Melanocyte of skin (primary cell): Measurements from ENCODE around the gene HGD. TPM values are rescaled to one million over a fixed set of nuclear protein-coding genes. Genes with fewer than 3 reads are reported as not detected.

Source experiments
- small RNA-seq, 2 donors: library from RNA; depleted of rRNA; stranded (forward); fragments of <200 nt; gene quantifications; one replicate each; pipeline ENCODE3, GENCODE V24; 2012
- total RNA-seq, 2 donors: library from RNA; depleted of rRNA; stranded (reverse); fragments of >200 nt; gene quantifications; 2 replicates each; pipeline ENCODE4 v1.2.3, GENCODE V29; 2012

Gene HGD
- under 1 TPM; under 0.01 to 0.69 TPM for total RNA-seq

GRCh38 chr3:120682095-120682681 is at the start of gene HGD:
Gene HGD, minus strand, starts transcription at chr3:120682239. Its CDS starts 128 bp downstream, at chr3:120682111.

GRCh38 chr3:120596116-120596852 is 85.8 kb downstream of the HGD start, which contains the start of gene NDUFB4:
Gene NDUFB4, plus strand, starts transcription at chr3:120596336. Its CDS starts 24 bp downstream, at chr3:120596360.

Small RNAs within 50 kb of the gene (small RNA-seq; reads per million reads assigned to genes)
- gene MTCO1P29 (0 to 0.23 reads per million in 2 donors), gene MTCO2P29 (0 reads per million in 2 donors)

Other genes starting within 250 kb of the HGD start
- gene FSTL1, start 231.2 kb downstream of the HGD start, total RNA-seq, result 100 to 1,000 TPM; 254 to 283 TPM
- gene NDUFB4, start 85.9 kb downstream of the HGD start, total RNA-seq, result 10 to 100 TPM; 69.9 to 83.6 TPM
- gene RABL3, start 60.3 kb upstream of the HGD start, total RNA-seq, result 1 to 10 TPM; 9.3 to 9.6 TPM
- 10 to 100 TPM; 14.8 to 22.3 TPM for gene GTF2E1, start 60.5 kb upstream of the HGD start, total RNA-seq
- gene STXBP5L, start 226.0 kb upstream of the HGD start, total RNA-seq, result under 1 TPM in 1 of 2 donors, not detected in 1; under 0.01 TPM